ENCODE results near the gene TENT5C.

TENT5C gene

GRCh38 chr1:117592155-117592554, 13.7 kb upstream of the TENT5C start:
- no peak for DNase-seq

DNA sequence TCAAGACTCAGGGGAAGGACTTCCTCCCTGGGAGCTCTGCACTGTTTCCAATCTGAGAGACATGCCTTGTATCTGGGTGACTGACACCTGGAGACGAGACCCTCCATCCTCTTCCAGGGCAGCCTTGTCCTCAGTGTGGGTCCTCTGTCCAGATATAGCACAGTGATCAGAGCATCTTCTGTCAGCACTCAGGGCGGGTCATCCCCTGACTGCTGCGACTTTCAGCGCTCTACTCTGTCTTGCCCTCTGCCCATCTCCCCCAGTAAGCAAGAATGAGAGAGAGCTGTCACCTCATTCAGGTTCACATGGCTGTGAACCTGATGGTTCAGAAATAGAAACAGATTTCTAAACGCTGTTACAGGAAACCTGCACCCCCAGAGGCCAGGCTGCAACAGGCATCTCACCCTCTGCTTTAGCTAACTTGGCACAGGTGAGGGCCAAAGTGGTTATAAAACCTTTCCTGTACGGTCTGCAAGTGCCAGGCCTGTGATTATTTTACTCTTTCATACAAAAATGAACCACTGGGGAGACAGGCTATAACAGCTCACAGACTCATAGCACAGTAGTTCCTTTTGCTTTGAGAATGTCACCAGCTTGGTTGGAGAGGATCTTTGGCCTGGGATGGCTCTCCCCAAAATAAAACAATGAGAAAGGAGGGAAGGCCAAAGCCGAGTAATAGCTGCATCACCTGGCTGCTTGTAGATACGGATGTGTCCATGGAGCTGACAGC, 11.4 kb upstream of the TENT5C start:
- no peak for DNase-seq

- DNase-seq = no peak
These were observed 9.7 kb upstream of the TENT5C start for GRCh38 chr1:117596023-117596720.

- no peak for DNase-seq
These were observed 7.4 kb upstream of the TENT5C start for GRCh38 chr1:117598489-117598888.

DNA sequence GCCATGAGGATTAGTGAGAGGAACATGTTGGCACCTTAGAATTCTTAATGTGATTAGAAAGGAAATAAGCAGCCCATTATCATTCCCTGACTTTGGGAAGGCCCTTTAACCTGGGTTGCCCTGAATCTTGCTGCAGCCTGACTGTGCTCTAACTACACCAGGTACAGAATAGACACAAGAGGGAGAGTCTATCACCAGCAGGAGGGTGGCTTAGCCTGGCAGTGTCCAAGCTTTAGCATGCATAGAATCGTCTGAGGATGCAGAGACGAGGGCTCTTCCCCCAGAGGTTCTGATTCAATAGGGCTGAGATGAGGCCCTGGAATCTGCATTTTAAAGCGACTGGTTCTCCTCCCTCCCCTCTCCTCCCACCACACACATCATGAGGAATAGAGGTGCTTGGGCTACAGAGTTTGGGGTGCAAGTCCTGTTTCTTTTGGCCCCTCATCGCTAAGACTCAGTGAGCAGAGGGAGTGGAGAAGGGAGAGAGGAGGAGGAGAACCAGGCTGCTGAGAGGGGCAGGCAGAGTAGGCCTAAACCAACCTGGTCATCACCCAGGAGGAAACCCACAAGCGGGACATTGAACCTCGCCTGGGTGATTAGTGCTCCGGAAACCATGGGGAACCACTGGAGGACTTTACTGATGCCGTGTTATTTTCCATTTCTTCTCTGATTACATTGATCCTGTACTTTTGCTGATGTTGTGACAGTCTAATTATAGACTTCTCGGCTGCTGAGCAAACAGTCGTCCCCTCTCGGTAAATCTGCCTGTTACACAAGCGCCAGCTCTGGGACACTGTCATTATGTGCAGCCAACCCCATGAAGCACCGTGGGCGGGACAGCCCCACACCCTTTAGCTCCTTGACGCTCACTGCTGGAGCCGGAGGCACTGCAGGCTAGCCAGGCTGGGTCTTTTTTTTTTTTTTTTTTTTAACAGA, 6.3 kb upstream of the TENT5C start:
- DNase-seq = no peak

DNA sequence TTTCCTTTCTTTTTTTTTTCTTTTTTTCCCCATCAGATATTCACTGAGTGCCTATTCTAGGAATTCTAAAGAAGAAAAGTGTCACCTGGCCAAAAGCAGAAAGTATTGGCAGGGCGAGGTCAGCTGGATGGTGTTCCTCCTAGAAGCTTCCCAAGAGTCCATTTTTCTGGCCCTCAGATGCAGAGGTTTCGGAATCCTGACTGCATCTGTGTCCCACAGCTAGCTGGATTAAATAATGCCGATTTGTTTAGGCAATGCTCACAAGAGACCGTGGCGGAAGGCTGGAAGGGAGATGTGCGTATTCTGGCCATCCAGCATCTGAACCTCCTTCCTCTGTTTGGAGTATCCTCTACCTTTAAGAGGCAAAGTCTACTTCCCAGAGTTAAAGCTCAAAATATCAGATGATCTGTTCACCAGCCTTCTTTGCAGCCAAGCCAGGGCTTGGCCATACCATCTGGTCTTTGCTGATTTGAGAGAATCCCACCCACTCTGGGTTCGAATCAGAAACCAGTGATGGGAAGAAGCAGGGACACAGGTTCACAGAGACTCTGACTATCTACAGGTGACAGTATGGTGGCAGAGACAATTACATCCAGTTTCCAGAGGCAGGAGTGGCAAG, 5.4 kb upstream of the TENT5C start:
- no peak for DNase-seq

GRCh38 chr1:117600966-117601365, 4.9 kb upstream of the TENT5C start:
- DNase-seq = no peak

GRCh38 chr1:117602862-117603261, 3.0 kb upstream of the TENT5C start:
- DNase-seq = no peak

GRCh38 chr1:117605164-117605773, 579 bp upstream of the TENT5C start:
- no peak for DNase-seq

DNA sequence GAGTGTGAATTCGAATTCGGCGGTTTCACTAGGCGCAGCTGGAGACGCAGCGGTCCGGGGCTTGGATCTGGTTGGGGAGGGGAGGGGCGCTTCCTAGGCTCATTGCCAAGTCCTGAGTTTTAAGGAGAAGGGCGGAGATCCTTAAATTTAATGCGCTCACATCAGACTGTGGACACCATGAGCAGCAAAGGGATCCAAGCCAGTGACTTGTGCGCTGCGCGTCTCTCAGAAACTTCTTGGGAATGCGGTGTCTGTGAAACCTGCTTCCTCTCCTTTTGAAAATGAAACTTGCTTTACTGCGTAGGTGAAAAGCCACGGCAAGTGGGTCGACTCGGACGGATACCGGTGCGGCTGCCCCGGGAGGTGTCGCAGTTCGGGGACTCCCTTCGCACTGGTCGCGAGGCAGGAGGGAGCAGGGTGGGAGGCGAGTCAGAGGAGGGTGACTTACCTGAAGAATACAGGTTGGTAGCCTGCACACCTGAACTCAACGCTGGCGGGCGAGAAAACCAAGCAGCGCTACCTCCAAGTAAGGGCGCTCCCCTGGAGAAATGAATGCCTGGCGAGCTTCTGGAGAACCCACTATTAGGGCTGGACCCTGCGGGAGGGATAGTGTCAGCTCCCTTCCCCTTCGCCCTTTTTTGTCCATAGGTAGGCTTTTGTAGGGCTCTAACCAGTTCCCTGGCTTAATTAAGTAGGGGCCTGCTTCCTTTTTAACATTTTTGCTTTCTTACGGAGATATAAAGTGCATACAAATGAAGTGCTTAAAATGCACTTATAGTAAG, 992 bp downstream of the TENT5C start:
- DNase-seq = no peak

DNA sequence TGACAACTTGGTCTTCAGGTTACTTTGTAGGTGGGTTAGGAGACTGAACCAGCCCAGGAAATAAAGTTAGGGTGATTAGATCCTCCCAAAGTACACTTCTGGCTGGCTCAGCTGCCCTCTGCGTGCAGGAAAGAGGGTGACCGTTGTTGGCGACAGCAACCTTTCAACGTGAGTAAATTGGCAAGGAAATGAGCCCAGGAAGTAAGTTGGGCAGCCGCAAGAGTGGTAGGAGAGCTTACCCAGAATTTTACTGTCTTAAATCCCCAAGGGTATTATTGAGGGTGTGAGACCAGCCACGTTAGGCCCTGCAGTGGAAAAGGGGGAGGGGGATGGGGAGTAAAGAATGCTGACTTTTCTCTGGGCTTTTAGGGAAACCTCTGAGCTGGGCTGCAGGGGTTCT, 1.6 kb downstream of the TENT5C start:
- DNase-seq = peak; percentile 20

DNA sequence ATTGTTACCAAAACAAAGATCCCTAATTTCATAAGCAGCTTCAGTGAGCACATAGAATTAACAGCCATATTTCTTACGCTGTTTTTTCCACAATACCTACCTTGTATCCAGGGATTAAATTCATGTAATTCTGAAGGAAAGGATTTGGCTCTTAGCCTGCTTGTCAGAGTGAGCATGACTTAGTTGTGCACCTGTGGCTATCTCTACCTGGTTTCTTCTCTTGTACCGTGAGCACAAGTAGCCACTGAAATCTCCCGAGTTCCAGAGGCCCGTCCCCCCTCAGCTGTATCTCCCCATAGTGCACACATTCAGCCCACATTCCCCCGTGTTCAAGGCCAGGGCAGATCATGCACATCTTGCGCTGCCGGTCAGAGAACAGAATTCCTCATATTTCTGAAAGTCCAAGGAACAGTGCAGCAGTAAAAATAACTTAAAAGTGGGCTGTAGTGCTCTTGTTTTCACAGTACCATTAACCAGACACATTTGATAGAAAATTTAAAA, 2.3 kb downstream of the TENT5C start:
- no peak for DNase-seq

DNA sequence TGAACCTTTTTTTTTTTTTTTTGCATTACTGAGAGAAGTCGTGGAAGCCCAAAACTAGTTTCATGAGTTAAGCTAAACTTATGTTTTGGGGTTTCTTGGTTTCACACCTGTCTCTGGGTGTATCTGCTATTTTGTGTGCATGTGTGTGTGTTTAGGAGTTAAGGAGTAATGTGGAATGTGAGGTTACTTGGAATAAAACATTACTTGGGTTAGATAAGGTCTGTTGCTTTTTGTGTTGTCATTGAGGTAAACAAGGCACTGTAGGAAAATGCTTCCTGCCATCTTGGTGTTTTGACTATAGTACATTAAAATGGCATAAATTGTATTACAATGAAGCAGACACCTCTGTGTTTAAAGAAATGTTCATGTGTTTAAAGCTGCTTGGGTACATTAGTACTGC, 2.9 kb downstream of the TENT5C start:
- DNase-seq = no peak

DNA sequence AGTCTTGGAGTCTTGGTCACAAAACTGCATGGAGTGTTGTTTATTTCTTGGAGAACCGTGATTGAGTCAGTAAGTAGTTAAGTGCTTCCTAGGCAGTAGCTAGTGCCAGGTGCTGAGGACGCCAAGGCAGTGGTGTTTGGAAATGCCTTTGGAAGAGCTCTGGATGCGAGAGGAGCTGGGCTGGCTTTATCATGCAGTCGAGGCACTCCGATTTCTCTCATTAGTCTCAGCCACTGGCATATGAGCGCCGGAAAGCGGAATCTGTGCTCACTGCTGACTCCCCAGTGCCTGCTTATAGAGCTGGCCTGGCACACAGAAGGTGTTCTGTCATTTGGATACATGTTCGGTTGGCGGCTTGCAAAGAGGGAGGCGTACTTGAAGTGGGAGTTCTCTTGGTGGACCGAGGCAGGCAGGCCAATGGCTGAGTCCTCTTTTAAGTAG, 3.6 kb downstream of the TENT5C start:
- no peak for DNase-seq

DNA sequence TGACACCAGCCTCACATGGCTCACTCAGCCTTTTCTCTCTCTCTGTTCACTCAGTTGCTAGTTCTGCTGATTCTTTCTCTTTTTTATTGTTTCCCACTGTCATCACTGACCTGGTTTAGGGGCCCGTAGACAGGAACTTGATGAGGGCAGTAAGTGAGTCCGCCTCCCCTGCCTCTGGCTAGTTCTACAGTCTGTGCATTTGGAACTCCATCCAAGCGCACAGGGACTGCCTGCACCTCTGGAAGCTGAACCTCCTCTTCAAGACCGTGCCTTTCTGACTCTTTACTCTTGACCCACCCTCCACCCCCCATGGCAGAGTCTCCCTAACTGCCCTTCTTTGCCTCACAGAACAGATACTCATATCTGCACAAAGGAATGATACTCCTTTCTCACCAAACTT, 4.2 kb downstream of the TENT5C start:
- no peak for DNase-seq

DNA sequence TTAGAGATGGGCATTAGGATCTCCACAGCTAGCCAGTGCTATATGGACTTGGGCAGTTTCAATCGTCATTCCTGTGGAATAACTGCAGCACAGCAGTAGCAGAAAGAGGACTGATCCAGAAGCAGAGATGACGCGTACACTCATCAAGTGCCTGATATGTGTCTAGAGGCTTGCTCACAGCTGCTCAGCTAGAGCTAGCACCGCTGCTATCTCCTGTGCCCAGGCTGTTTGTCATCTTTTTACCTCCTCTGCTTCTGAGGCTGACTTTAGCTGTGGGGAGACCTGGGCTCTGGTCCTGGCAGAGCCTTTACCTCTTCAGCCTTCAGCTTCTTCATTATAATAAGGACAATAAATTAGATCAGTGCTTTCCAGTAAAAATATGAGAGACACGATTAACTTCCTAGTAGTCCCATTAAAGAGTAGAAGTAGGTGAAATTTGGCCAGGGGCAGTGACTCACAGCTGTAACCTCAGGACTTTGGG, 5.3 kb downstream of the TENT5C start:
- no peak for DNase-seq

GRCh38 chr1:117611894-117612483, 6.1 kb downstream of the TENT5C start:
- DNase-seq = no peak

DNA sequence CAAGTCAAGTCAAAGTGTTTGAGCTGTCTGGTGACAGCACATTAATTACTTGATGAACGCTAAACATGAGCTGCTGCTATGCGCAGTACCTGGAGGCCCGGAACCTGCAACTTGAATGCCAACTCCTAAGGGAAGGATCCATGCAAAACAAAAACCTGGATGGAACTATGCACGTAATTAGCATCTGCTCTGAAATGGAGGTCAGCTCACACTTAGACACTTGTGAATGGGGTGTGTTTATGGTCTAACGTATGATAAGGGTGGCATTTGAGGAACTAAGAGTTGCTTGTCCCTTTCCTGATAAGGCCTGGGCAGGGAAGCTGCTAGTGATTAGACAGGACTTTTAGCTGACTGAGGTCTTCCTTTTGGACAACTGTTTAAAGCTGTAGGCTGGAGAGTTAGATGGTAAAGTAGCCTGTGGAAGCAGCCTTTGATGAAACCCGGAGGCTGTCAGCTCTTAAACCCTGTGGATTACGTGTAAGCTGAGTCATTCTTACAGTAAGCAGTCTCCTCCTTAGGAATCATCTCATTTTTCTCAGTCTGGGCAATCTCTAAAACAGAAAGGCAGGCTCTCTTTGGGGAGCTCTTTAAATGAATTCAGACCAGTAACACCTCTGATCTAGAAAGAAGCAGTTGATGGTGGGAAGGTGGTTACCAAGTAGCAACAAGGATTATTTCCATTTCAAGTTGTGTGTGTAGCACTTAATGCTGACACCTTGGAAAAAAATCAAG, 6.8 kb downstream of the TENT5C start:
- DNase-seq = no peak

- no peak for DNase-seq
These were observed 7.6 kb downstream of the TENT5C start for GRCh38 chr1:117613249-117613968.

Measured in KG1 (cell line).